K562 (cell line): ENCODE measurements around the gene KCNQ5. TPM values are rescaled to one million over a fixed set of nuclear protein-coding genes. Genes with fewer than 3 reads are reported as not detected.

Experiments
- BRD9 ChIP-seq: fragments of 450-650 bp; IDR thresholded peaks from 2 replicates; pipeline ENCODE4 v1.6.1; 2018; ENCODE audit warnings: low read depth; ENCODE audit not compliant: partially characterized antibody
- CBX1 ChIP-seq: sonication (generic); IDR thresholded peaks from 2 replicates; pipeline ENCODE4 v1.6.1; 2016; ENCODE audit warnings: antibody characterized with exemption, low read depth, mild to moderate bottlenecking
- EWSR1 ChIP-seq: fragments of 450-650 bp; IDR thresholded peaks from 2 replicates; pipeline ENCODE4 v1.6.1; 2018; ENCODE audit warnings: borderline replicate concordance, mild to moderate bottlenecking, low read depth, moderate library complexity; ENCODE audit not compliant: partially characterized antibody
- JUN ChIP-seq, 2 experiments: sonication (generic) in 1 of 2; formaldehyde crosslinking in 1 of 2; IDR thresholded peaks; 2 replicates each; pipeline versions ENCODE4 v1.6.1 to v1.8.0; 2012 to 2022; ENCODE audit warnings: borderline replicate concordance in 2 of 2, mild to moderate bottlenecking in 2 of 2, improper control_type of control experiment in 1 of 2, low read depth in 1 of 2, low read length in 1 of 2, missing genetic modification reagents in 1 of 2
- MXI1 ChIP-seq: IDR thresholded peaks from 2 replicates; pipeline ENCODE4 v1.6.1; 2011; ENCODE audit warnings: low read depth, mild to moderate bottlenecking, improper control_type of control experiment, low read length
- NONO ChIP-seq, 2 experiments: fragments of 200-400 bp in 1 of 2; fragments of 450-650 bp in 1 of 2; formaldehyde crosslinking in 1 of 2; IDR thresholded peaks; 2 replicates each; pipeline ENCODE4 v1.6.1; 2017; ENCODE audit warnings: low read depth in 2 of 2, mild to moderate bottlenecking in 2 of 2, moderate library complexity in 2 of 2, low read length in 1 of 2
- POLR3G ChIP-seq: IDR thresholded peaks from 2 replicates; pipeline ENCODE4 v1.6.1; 2011; ENCODE audit not compliant: insufficient read length, insufficient replicate concordance; ENCODE audit errors: extremely low read depth
- REST ChIP-seq, 2 experiments: fragments of 450-650 bp; formaldehyde crosslinking in 1 of 2; IDR thresholded peaks; 2 replicates each; pipeline versions ENCODE4 v1.4.0 to v1.6.1; 2014 to 2020; ENCODE audit warnings: mild to moderate bottlenecking in 2 of 2, borderline replicate concordance in 1 of 2, low read depth in 1 of 2
- SMC3 ChIP-seq: conservative IDR thresholded peaks from 2 replicates; pipeline ENCODE4 v1.6.1; 2011; ENCODE audit warnings: low read depth, low read length, improper control_type of control experiment; ENCODE audit not compliant: insufficient read depth
- TFAP4 ChIP-seq: sonication (generic); formaldehyde crosslinking; IDR thresholded peaks from 2 replicates; pipeline ENCODE4 v1.8.0; 2022; ENCODE audit warnings: missing genetic modification reagents, mild to moderate bottlenecking, moderate library complexity, borderline replicate concordance
- TFE3 ChIP-seq: fragments of 450-650 bp; formaldehyde crosslinking; IDR thresholded peaks from 2 replicates; pipeline ENCODE4 v1.4.0; 2020; ENCODE audit warnings: mild to moderate bottlenecking, mixed read lengths
- ZNF282 ChIP-seq: sonication (generic); formaldehyde crosslinking; IDR thresholded peaks from 2 replicates; pipeline ENCODE4 v1.8.1; 2023; ENCODE audit warnings: missing genetic modification reagents
- ZNF75A ChIP-seq: fragments of 450-650 bp; formaldehyde crosslinking; IDR thresholded peaks from 2 replicates; pipeline ENCODE4 v1.4.0; 2020; ENCODE audit warnings: mild to moderate bottlenecking
- polyA plus RNA-seq, 8 experiments: library from polyadenylated mRNA; depleted of rRNA in 4 of 8; stranded (reverse) in 5 of 8; unstranded in 3 of 8; fragments of >200 nt; fragmentation: Nextera tagmentation in 2 of 8; fragmentation: Illumina TruSeq in 1 of 8; extraction: Ambion mirVana in 2 of 8; extraction: Trizol in 1 of 8; gene quantifications; 2 replicates each; pipeline versions ENCODE4 v1.2.1 to v1.2.3, GENCODE V29; 2011 to 2014; ENCODE audit warnings: inconsistent platforms in 1 of 8, missing spikeins in 1 of 8
- total RNA-seq, 7 experiments: library from RNA; depleted of rRNA in 6 of 7; stranded (reverse); fragments of >200 nt in 6 of 7; fragmentation: Illumina TruSeq in 2 of 7; extraction: Trizol in 2 of 7; gene quantifications; 2 replicates each; pipeline versions ENCODE4 v1.2.1 to v1.2.3, GENCODE V29; 2011 to 2021; ENCODE audit warnings: low replicate concordance in 1 of 7

KCNQ5 gene
- total and polyA plus RNA-seq, 9 of the 15 experiments (the other 6 are each of a cell fraction or from before 2014, with no cell fraction given) = 0.31 to 5.9 (median 2.6) TPM

GRCh38 chr6:72580281-72580940, 41.5 kb upstream of the KCNQ5 start (continued):
- TF ChIP-seq CBX1 = no peak
- TF ChIP-seq REST (IDR thresholded peaks at IDR 0.05; ENCODE audit: borderline replicate concordance) = peak; percentile 95
- no peak for TF ChIP-seq REST (CRISPR knock-in tag; IDR thresholded peaks at IDR 0.05; ENCODE audit: low read depth)
- no peak for TF ChIP-seq POLR3G
- peak; percentile 67 for TF ChIP-seq BRD9
- no peak for TF ChIP-seq TFE3 (CRISPR knock-in tag)
- no peak for TF ChIP-seq TFAP4 (CRISPR knock-in tag)
- no peak for TF ChIP-seq EWSR1
- no peak for TF ChIP-seq MXI1
- TF ChIP-seq ZNF75A (CRISPR knock-in tag) = no peak
- no peak for TF ChIP-seq NONO (IDR thresholded peaks at IDR 0.05; ENCODE audit: low read depth in 2 of 2, low read length in 1 of 2)
- peak; percentile 40; the same call in 1 of the 2 replicates for TF ChIP-seq JUN (IDR thresholded peaks at IDR 0.05; ENCODE audit: borderline replicate concordance, low read depth, low read length)
- TF ChIP-seq JUN (CRISPR knock-in tag; IDR thresholded peaks at IDR 0.05; ENCODE audit: borderline replicate concordance) = no peak
- TF ChIP-seq ZNF282 (CRISPR knock-in tag) = no peak
- TF ChIP-seq SMC3 = peak; percentile 95
